ENCODE measurements around the gene IQCE. TPM values are rescaled to one million over a fixed set of nuclear protein-coding genes. Genes with fewer than 3 reads are reported as not detected.

Gene IQCE
- total and polyA plus RNA-seq, 2 experiments from 2014 or later = 11.8 to 13.3 TPM

DNA sequence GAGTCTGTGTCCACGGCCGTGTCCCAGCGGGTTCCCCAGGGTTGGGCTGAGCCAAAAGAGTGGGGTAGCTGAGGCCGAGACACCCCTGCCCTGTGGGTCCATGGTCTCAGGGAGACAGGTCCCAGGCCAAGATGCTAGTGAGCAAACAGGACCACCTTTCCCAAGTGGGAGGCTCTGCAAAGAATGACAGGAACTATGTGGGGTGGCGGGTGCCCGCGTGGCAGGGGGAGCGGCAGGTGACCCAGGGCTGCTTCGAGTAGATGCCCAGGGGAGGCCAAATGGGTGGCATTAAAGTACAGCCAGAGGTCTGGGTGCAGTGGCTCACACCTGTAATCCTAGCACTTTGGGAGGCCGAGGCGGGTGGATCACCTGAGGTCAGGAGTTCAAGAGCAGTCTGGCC, 91.2 kb downstream of the IQCE start:
- no peaks in the 10 kb centered on the region for H3K9me3 ChIP-seq (ENCODE audit: low read depth)
- WGBS (ENCODE audit: low lambda C conversion rate, missing lambda C conversion rate) = 96% methylated on average over 11 of the region's 11 CpGs
- DNase-seq (ENCODE audit: low spot score) = no peak
- no peak overlapping the region for H2AFZ ChIP-seq
- no peaks in the 10 kb centered on the region for H3K36me3 ChIP-seq (replicated peaks; ENCODE audit: insufficient read depth, low read depth)
- H3K4me1 ChIP-seq (ENCODE audit: insufficient read depth) = no peaks in the 10 kb centered on the region
- no peaks in the 10 kb centered on the region for H3K27me3 ChIP-seq
- H3K9me2 ChIP-seq (replicated peaks; ENCODE audit: insufficient read depth) = no peaks in the 10 kb centered on the region
- no peak overlapping the region for H3K27ac ChIP-seq
- no peak overlapping the region for H3K4me2 ChIP-seq
- H3K79me2 ChIP-seq = peaks cover 16% of the 10 kb centered on the region
- H3K4me3 ChIP-seq = no peak overlapping the region
- H4K20me1 ChIP-seq (ENCODE audit: insufficient read depth, poor library complexity, severe bottlenecking) = peaks cover 25% of the 10 kb centered on the region
- TF ChIP-seq, protein P1, sequence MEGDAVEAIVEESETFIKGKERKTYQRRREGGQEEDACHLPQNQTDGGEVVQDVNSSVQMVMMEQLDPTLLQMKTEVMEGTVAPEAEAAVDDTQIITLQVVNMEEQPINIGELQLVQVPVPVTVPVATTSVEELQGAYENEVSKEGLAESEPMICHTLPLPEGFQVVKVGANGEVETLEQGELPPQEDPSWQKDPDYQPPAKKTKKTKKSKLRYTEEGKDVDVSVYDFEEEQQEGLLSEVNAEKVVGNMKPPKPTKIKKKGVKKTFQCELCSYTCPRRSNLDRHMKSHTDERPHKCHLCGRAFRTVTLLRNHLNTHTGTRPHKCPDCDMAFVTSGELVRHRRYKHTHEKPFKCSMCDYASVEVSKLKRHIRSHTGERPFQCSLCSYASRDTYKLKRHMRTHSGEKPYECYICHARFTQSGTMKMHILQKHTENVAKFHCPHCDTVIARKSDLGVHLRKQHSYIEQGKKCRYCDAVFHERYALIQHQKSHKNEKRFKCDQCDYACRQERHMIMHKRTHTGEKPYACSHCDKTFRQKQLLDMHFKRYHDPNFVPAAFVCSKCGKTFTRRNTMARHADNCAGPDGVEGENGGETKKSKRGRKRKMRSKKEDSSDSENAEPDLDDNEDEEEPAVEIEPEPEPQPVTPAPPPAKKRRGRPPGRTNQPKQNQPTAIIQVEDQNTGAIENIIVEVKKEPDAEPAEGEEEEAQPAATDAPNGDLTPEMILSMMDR (IDR thresholded peaks at IDR 0.05; ENCODE audit: poor library complexity) = no peak
- no peak for TF ChIP-seq EZH2 (IDR thresholded peaks at IDR 0.05; ENCODE audit: borderline replicate concordance)

GRCh38 chr7:2650451-2650850, 91.7 kb downstream of the IQCE start:
- H3K4me1 ChIP-seq (ENCODE audit: insufficient read depth) = no peaks in the 10 kb centered on the region
- peaks cover 20% of the 10 kb centered on the region for H4K20me1 ChIP-seq (ENCODE audit: insufficient read depth, poor library complexity, severe bottlenecking)
- TF ChIP-seq EZH2phosphoT487 (IDR thresholded peaks at IDR 0.05; ENCODE audit: low read depth, severe bottlenecking, unreplicated experiment) (no peak), EZH2 (IDR thresholded peaks at IDR 0.05; ENCODE audit: borderline replicate concordance) (no peak)
- TF ChIP-seq, protein P1 (IDR thresholded peaks at IDR 0.05; ENCODE audit: poor library complexity) = no peak
- no peak overlapping the region for H3K27ac ChIP-seq
- WGBS (ENCODE audit: low lambda C conversion rate, missing lambda C conversion rate) = 77% methylated on average over 8 of the region's 8 CpGs
- H3K4me2 ChIP-seq = no peak overlapping the region
- no peaks in the 10 kb centered on the region for H3K36me3 ChIP-seq (replicated peaks; ENCODE audit: insufficient read depth, low read depth)
- DNase-seq (ENCODE audit: low spot score) = no peak
- no peak overlapping the region for H2AFZ ChIP-seq
- H3K9me3 ChIP-seq (ENCODE audit: low read depth) = no peaks in the 10 kb centered on the region
- peaks cover 11% of the 10 kb centered on the region for H3K79me2 ChIP-seq
- H3K27me3 ChIP-seq = no peaks in the 10 kb centered on the region
- no peaks in the 10 kb centered on the region for H3K9me2 ChIP-seq (replicated peaks; ENCODE audit: insufficient read depth)
- no peak overlapping the region for H3K4me3 ChIP-seq

- Histone ChIP-seq H2AFZ (no peak overlapping the region), H3K79me2 (peaks cover 5% of the 10 kb centered on the region), H3K36me3 (replicated peaks; ENCODE audit: insufficient read depth, low read depth) (no peaks in the 10 kb centered on the region), H3K4me1 (ENCODE audit: insufficient read depth) (no peaks in the 10 kb centered on the region), H3K9me3 (ENCODE audit: low read depth) (no peaks in the 10 kb centered on the region), H3K27me3 (no peaks in the 10 kb centered on the region), H3K4me2 (no peak overlapping the region), H3K4me3 (no peak overlapping the region), H3K27ac (no peak overlapping the region), H3K9me2 (replicated peaks; ENCODE audit: insufficient read depth) (no peaks in the 10 kb centered on the region), H4K20me1 (ENCODE audit: insufficient read depth, poor library complexity, severe bottlenecking) (peaks cover 11% of the 10 kb centered on the region)
- TF ChIP-seq EZH2phosphoT487 (IDR thresholded peaks at IDR 0.05; ENCODE audit: low read depth, severe bottlenecking, unreplicated experiment) = no peak
- TF ChIP-seq, protein P1 (IDR thresholded peaks at IDR 0.05; ENCODE audit: poor library complexity) = peak; percentile 11
- WGBS (ENCODE audit: low lambda C conversion rate, missing lambda C conversion rate) = 87% methylated on average over 15 of the region's 15 CpGs
- no peak for DNase-seq (ENCODE audit: low spot score)
Measured at GRCh38 chr7:2651336-2651735, 92.6 kb downstream of the IQCE start.
